ENCODE data around the gene HMCN2. TPM values are rescaled to one million over a fixed set of nuclear protein-coding genes. Genes with fewer than 3 reads are reported as not detected.

Gene HMCN2
- total and polyA plus RNA-seq, 2 experiments from 2014 or later: not detected

DNA sequence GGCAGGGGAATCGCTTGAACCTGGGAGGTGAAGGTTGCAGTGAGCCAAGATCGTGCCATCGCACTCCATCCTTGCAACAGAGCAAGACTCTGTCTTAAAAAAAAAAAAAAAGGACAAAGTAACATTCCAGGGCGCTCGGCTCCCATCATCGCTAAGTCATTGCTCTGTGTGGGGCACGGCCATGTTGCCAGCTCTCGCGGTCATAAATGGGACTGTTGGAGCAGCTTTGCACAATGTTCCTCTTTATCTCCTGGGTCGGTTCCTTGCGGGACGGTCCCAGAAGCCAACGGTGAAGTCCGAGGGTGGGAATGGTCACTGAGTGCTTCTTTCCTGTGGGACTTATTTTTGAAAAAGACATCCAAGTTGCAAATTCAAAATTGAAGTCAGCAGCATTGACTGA lies 65.5 kb downstream of the HMCN2 start:
- Histone ChIP-seq H3K9me3 (ENCODE audit: low read depth) (no peaks in the 10 kb centered on the region), H3K27me3 (replicated peaks; ENCODE audit: insufficient read depth) (peaks cover 13% of the 10 kb centered on the region), H4K20me1 (ENCODE audit: insufficient read depth) (no peaks in the 10 kb centered on the region), H3F3A (ENCODE audit: insufficient read depth) (0 out of 2 replicates have a peak, but pooled peaks cover 5% of the 10 kb centered on the region), H3K4me3 (no peak overlapping the region), H3K79me2 (ENCODE audit: insufficient read depth) (no peaks in the 10 kb centered on the region), H3K9me2 (ENCODE audit: insufficient read depth) (no peaks in the 10 kb centered on the region), H3K4me1 (ENCODE audit: insufficient read depth) (peaks cover 11% of the 10 kb centered on the region), H2AFZ (no peak overlapping the region), H3K4me2 (ENCODE audit: unreplicated experiment) (no peak overlapping the region), H3K9ac (no peak overlapping the region), H3K27ac (no peak overlapping the region), H3K36me3 (ENCODE audit: low read depth) (no peaks in the 10 kb centered on the region)
- TF ChIP-seq EZH2 (IDR thresholded peaks at IDR 0.05; ENCODE audit: insufficient read depth, poor library complexity, severe bottlenecking) (no peak), EZH2phosphoT487 (IDR thresholded peaks at IDR 0.05; ENCODE audit: insufficient read depth, low read depth) (no peak)
- no peak for DNase-seq
- WGBS, 2 experiments (ENCODE audit: low coverage in 1 of 2, low lambda C conversion rate in 2 of 2, missing lambda C conversion rate in 2 of 2): 62 to 63% methylated on average over 14 of the region's 14 CpGs
- in situ Hi-C loops (cut with MboI): loop anchor here (10.0 to 25.0 kb wide), 2 partner anchors 216 to 444 kb away; no protein-coding TSS in a partner anchor

DNA sequence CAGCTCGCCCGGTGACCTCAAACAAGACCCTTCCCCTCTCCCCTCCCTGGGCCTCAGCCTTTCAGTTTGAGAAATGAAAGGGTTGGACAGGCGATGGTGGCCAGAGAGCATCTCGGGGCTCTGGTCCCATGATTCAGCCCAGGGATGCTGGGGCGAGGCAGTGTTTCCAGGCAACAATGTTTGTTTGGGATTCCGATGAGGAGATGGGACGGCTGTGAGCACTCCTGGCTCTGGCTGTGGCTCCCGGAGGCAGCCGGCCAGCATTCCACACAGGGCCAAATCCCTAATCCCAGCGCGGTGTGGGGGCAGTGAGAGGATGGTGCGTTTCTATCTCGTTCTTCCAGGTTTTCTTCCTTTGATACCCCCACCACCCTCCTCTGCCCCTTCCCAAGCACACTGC lies 66.0 kb downstream of the HMCN2 start:
- in situ Hi-C loops (cut with MboI): loop anchor here (10.0 to 25.0 kb wide), 2 partner anchors 217 to 444 kb away; no protein-coding TSS in a partner anchor
- no peaks in the 10 kb centered on the region for H3K36me3 ChIP-seq (ENCODE audit: low read depth)
- H3K27me3 ChIP-seq (replicated peaks; ENCODE audit: insufficient read depth): peaks cover 13% of the 10 kb centered on the region
- H3K4me1 ChIP-seq (ENCODE audit: insufficient read depth): peaks cover 11% of the 10 kb centered on the region
- peak; percentile 92 for DNase-seq
- H3K27ac ChIP-seq: no peak overlapping the region
- H4K20me1 ChIP-seq (ENCODE audit: insufficient read depth): no peaks in the 10 kb centered on the region
- H3K9me3 ChIP-seq (ENCODE audit: low read depth): no peaks in the 10 kb centered on the region
- H3K4me2 ChIP-seq (ENCODE audit: unreplicated experiment): no peak overlapping the region
- H3F3A ChIP-seq (ENCODE audit: insufficient read depth): 0 out of 2 replicates have a peak, but pooled peaks cover 5% of the 10 kb centered on the region
- no peaks in the 10 kb centered on the region for H3K9me2 ChIP-seq (ENCODE audit: insufficient read depth)
- H2AFZ ChIP-seq: no peak overlapping the region
- no peak for TF ChIP-seq EZH2 (IDR thresholded peaks at IDR 0.05; ENCODE audit: insufficient read depth, poor library complexity, severe bottlenecking)
- TF ChIP-seq EZH2phosphoT487 (IDR thresholded peaks at IDR 0.05; ENCODE audit: insufficient read depth, low read depth): no peak
- no peak overlapping the region for H3K4me3 ChIP-seq
- H3K9ac ChIP-seq: no peak overlapping the region; the same call in 1 of the 2 replicates
- H3K79me2 ChIP-seq (ENCODE audit: insufficient read depth): no peaks in the 10 kb centered on the region
- 9 to 13% methylated on average over 10 to 13 of the region's 13 CpGs for WGBS, 2 experiments (ENCODE audit: low coverage in 1 of 2, low lambda C conversion rate in 2 of 2, missing lambda C conversion rate in 2 of 2)

GRCh38 chr9:130332384-130332926 lies 66.9 kb downstream of the HMCN2 start:
- TF ChIP-seq EZH2 (IDR thresholded peaks at IDR 0.05; ENCODE audit: insufficient read depth, poor library complexity, severe bottlenecking): no peak
- TF ChIP-seq EZH2phosphoT487 (IDR thresholded peaks at IDR 0.05; ENCODE audit: insufficient read depth, low read depth): no peak
- no peaks in the 10 kb centered on the region for H3K9me2 ChIP-seq (ENCODE audit: insufficient read depth)
- H3K79me2 ChIP-seq (ENCODE audit: insufficient read depth): no peaks in the 10 kb centered on the region
- H3K4me2 ChIP-seq (ENCODE audit: unreplicated experiment): no peak overlapping the region
- peaks cover 10% of the 10 kb centered on the region for H3K4me1 ChIP-seq (ENCODE audit: insufficient read depth)
- 82 to 85% methylated on average over 26 of the region's 26 CpGs for WGBS, 2 experiments (ENCODE audit: low coverage in 1 of 2, low lambda C conversion rate in 2 of 2, missing lambda C conversion rate in 2 of 2)
- 0 out of 2 replicates have a peak, but pooled peaks cover 5% of the 10 kb centered on the region for H3F3A ChIP-seq (ENCODE audit: insufficient read depth)
- no peak overlapping the region for H3K4me3 ChIP-seq
- H3K27ac ChIP-seq: no peak overlapping the region
- in situ Hi-C loops (cut with MboI): loop anchor here (10.0 to 25.0 kb wide), 2 partner anchors 218 to 445 kb away; no protein-coding TSS in a partner anchor
- H3K36me3 ChIP-seq (ENCODE audit: low read depth): no peaks in the 10 kb centered on the region
- H3K9ac ChIP-seq: no peak overlapping the region
- DNase-seq: no peak
- H4K20me1 ChIP-seq (ENCODE audit: insufficient read depth): no peaks in the 10 kb centered on the region
- H3K9me3 ChIP-seq (ENCODE audit: low read depth): no peaks in the 10 kb centered on the region
- H3K27me3 ChIP-seq (replicated peaks; ENCODE audit: insufficient read depth): peaks cover 13% of the 10 kb centered on the region
- no peak overlapping the region for H2AFZ ChIP-seq

GRCh38 chr9:130333041-130333711 lies 67.6 kb downstream of the HMCN2 start:
- Histone ChIP-seq H3K27me3 (replicated peaks; ENCODE audit: insufficient read depth) (peaks cover 13% of the 10 kb centered on the region), H4K20me1 (ENCODE audit: insufficient read depth) (no peaks in the 10 kb centered on the region), H3F3A (ENCODE audit: insufficient read depth) (0 out of 2 replicates have a peak, but pooled peaks cover 5% of the 10 kb centered on the region), H3K4me2 (ENCODE audit: unreplicated experiment) (no peak overlapping the region), H3K79me2 (ENCODE audit: insufficient read depth) (no peaks in the 10 kb centered on the region), H3K36me3 (ENCODE audit: low read depth) (no peaks in the 10 kb centered on the region), H3K9me3 (ENCODE audit: low read depth) (no peaks in the 10 kb centered on the region), H3K27ac (no peak overlapping the region), H3K4me3 (no peak overlapping the region), H3K4me1 (ENCODE audit: insufficient read depth) (peaks cover 3% of the 10 kb centered on the region), H3K9ac (no peak overlapping the region), H2AFZ (no peak overlapping the region), H3K9me2 (ENCODE audit: insufficient read depth) (no peaks in the 10 kb centered on the region)
- in situ Hi-C loops (cut with MboI): loop anchor here (10.0 to 25.0 kb wide), 2 partner anchors 218 to 446 kb away; no protein-coding TSS in a partner anchor
- DNase-seq: no peak
- TF ChIP-seq EZH2phosphoT487 (IDR thresholded peaks at IDR 0.05; ENCODE audit: insufficient read depth, low read depth): no peak
- no peak for TF ChIP-seq EZH2 (IDR thresholded peaks at IDR 0.05; ENCODE audit: insufficient read depth, poor library complexity, severe bottlenecking)
- 44% methylated on average over 16 to 19 of the region's 19 CpGs for WGBS, 2 experiments (ENCODE audit: low coverage in 1 of 2, low lambda C conversion rate in 2 of 2, missing lambda C conversion rate in 2 of 2)

All from GM23248 (cell line).